HG02678 (cell line): ENCODE measurements around the gene DAAM1.

Source experiments
- ATAC-seq: cut with Tn5 transposase; IDR thresholded peaks from one replicate; pipeline ENCODE4 v1.9.1; 2021; ENCODE audit warnings: mild to moderate bottlenecking, moderate library complexity; ENCODE audit not compliant: unreplicated experiment

Gene DAAM1

GRCh38 chr14:59254146-59254910 is 65.9 kb downstream of the DAAM1 start:
- ATAC-seq, result no peak

GRCh38 chr14:59254911-59255545 is 66.6 kb downstream of the DAAM1 start:
- ATAC-seq, result peak; percentile 77

- ATAC-seq, result no peak
Observed at GRCh38 chr14:59256331-59256730, 67.9 kb downstream of the DAAM1 start.

- no peak for ATAC-seq
Observed at GRCh38 chr14:59261334-59261733, 72.9 kb downstream of the DAAM1 start.

GRCh38 chr14:59262717-59263454 is 74.4 kb downstream of the DAAM1 start:
- ATAC-seq, result no peak

GRCh38 chr14:59265808-59266207 is 77.3 kb downstream of the DAAM1 start:
- ATAC-seq, result no peak

GRCh38 chr14:59267046-59267445 is 78.6 kb downstream of the DAAM1 start:
- no peak for ATAC-seq

GRCh38 chr14:59268011-59268410 is 79.5 kb downstream of the DAAM1 start:
- ATAC-seq, result no peak

- ATAC-seq, result no peak
Observed at GRCh38 chr14:59268858-59269257, 80.4 kb downstream of the DAAM1 start.

GRCh38 chr14:59269466-59269865 is 81.0 kb downstream of the DAAM1 start:
- no peak for ATAC-seq

- ATAC-seq, result no peak
Observed at GRCh38 chr14:59271256-59271655, 82.8 kb downstream of the DAAM1 start.

- ATAC-seq, result no peak
Observed at GRCh38 chr14:59271734-59272133, 83.3 kb downstream of the DAAM1 start.

GRCh38 chr14:59272633-59273032 is 84.2 kb downstream of the DAAM1 start:
- ATAC-seq, result no peak

GRCh38 chr14:59273737-59274136 is 85.3 kb downstream of the DAAM1 start:
- ATAC-seq, result no peak

GRCh38 chr14:59274991-59275391 is 86.5 kb downstream of the DAAM1 start:
- peak; percentile 61 for ATAC-seq

- peak; percentile 80 for ATAC-seq
Observed at GRCh38 chr14:59275668-59276067, 87.2 kb downstream of the DAAM1 start.

- no peak for ATAC-seq
Observed at GRCh38 chr14:59276235-59276634, 87.8 kb downstream of the DAAM1 start.

- ATAC-seq, result no peak
Observed at GRCh38 chr14:59277659-59278058, 89.2 kb downstream of the DAAM1 start.

- ATAC-seq, result no peak
Observed at GRCh38 chr14:59278111-59278510, 89.6 kb downstream of the DAAM1 start.

GRCh38 chr14:59280961-59281360 is 92.5 kb downstream of the DAAM1 start:
- no peak for ATAC-seq

GRCh38 chr14:59281609-59282377 is 93.3 kb downstream of the DAAM1 start:
- no peak for ATAC-seq
